CD4-positive, alpha-beta T cell treated with Interleukin-6 at 100 ng/mL for 8 hours (primary cell): ENCODE measurements around the gene HAUS2.
"Not testable (repeated sequence)": the region's sequence is repeated elsewhere in the genome, so short reads cannot be mapped to it uniquely, and the experiment has no call there.

ENCODE experiments used
- DNase-seq: peaks from one replicate; pipeline ENCODE4 v3.0.0-alpha.2; 2020; ENCODE audit warnings: mixed read lengths, low spot score

Gene HAUS2

DNA sequence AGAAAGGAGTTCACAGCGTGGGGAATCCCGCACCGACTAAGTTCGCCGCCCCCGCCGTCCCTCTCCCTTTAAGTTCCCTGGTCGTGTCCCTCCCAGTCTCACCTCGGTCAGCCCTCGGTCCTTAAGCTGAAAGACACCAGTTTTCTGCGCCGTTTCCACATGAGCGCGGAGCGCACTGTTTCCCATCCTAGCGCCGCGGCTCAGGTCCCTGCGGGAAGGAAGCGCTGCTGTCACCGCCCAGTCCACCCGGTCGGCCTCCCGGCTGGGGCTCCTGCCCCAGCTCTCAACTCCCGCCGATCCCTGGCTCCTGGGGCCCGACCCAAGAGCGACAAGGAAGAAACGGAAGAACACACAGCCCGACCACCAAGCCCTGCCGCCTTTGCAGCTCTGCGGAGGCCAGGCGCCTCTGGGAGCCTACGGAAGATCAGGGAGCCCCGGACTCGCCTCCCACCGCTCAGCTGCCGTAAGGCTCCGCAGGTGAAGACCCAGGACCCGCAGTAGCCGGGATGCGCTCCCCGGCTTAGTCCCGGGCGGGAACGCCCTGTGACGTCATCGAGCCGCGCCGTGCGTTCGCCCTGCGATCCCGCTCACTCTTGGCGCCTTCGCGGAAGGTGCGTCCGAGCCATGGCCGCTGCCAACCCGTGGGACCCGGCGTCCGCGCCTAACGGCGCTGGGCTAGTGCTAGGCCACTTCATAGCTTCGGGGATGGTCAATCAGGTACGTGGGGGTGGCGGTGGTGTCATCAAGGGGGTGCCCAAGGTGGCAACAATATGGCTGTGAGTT is at the start of gene HAUS2, which contains the start of gene LRRC57:
Gene HAUS2, plus strand, starts transcription at position 590 of the 783 bp plus-strand sequence. Its CDS starts 35 bp downstream, at position 625.
Gene LRRC57, minus strand, starts transcription at position 545 of the 783 bp plus-strand sequence. Its CDS starts 359 bp downstream, at position 186.
- DNase-seq, result peak; percentile 81

DNA sequence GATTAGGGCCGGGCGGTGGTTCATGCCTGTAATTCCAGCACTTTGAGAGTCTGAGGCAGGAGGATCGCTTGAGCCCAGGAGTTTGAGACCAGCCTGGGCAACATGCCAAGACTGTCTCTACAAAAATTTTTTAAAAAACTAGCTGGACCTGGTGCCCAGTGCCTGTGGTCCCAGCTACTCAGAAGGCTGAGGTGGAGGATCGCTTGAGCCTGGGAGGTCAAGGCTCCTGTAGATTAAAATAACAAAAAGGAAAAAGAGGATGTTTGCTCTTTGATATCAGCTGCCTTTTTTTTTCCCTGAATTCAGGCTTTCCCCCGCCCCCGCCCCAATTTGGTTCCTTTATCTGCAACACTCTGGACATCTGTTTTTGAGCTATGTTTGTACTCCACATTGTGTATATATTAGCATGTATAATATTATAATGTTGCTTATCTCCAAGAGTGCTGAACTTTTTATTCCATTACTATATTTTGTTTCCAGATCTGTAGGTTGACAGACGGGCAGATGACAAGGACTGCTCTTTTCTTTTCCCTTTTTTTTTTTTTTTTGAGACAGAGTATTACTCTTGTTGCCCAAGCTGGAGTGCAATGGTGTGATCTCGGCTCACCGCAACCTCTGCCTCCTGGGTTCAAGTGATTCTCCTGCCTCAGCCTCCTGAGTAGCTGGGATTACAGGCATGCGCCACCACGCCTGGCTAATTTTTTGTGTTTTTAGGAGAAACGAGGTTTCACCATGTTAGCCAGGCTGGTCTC is 48.6 kb upstream of the HAUS2 start:
- no peak for DNase-seq

DNA sequence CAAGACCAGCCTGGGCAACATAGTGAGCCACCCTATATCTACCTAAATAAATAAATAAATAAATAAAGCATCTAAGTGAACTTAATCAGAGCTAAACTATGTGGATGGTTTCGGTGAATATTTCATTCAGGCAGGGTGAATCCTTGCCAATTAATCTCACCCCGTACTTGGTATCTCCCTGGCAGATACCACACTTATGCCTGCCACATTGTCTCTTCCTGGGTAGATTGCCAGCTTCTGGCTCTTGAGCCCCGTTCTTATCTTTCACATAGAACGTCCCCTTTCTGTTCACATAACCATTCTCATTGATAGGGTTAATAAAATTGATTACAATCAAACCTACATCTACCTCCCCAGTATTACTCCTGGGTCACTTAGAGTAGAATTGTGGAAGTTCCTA is 46.2 kb upstream of the HAUS2 start:
- DNase-seq, result no peak

DNA sequence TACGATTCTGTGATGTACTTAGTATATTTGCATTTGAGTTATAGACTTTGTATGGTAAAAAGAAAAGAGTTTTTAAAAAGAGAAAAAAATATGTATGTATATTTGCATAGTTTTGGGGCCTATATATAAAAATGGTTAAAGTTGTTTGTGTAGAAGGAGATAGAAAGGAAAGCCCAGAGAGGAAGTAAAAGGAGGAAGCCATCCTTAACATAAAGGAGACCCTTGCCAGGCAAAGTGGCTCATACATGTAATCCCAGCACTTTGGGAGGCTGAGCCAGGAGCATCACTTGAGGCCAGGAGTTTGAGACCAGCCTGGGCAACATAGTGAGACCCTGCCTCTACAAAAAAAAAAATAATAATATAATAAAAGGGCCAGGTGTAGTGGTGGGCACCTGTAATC is 44.8 kb upstream of the HAUS2 start:
- no peak for DNase-seq

DNA sequence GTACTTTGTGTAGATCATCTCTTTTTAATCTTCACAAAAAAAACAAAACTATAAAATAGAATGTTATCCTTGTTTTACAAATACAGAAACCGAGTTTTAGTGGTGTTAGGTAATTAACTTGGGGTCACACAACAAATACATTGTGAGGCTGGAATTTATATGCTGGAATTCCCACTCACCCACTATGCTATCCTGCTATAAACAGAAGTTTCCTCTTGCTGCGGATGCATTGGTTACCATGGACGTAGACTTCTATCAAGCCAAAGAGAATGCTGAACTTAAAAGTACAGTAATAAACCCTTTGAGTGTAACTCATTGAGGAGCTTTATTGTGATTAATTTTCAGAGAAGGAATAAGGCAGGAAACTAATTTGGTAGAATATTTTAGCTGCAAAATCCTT is 44.0 kb upstream of the HAUS2 start:
- DNase-seq, result no peak

DNA sequence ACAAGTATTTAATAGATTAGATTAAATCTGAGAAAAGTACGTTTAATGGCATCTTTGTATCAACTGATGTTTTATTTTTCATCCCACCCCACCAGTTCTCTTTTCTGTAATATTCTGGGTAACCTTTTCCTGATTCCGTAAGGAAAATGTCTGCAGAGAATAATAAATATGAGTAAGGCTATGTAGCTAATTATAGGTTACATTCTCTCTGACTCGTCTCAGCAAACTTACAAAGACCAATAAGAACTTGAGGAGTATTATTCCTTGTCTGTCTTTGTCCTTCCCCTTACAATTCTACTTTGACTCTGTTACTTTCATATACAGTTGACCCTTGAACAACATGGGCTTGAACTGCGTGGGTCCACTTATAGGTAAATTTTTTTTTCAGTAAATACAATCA is 41.1 kb upstream of the HAUS2 start:
- no peak for DNase-seq

DNA sequence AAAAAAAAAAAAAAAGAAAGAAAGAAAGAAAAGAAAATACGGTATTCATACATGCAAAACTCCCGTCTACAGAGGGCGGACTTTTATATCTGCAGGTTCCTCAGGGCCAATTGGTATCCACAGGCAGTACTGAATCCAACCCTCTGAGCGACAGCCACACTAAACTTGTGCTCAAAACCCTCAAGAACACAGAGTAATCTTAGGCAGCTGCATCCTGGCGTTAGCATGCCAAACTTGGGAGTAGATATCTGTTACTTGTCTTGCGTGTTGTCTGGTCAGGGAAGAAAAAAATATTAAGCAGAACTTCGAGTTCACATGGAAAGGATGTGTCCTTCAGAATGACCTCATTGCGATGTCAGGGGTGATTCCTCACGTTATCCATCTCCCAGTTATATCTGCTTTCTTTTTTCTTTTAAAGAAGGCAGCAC is 40.4 kb upstream of the HAUS2 start:
- no peak for DNase-seq

DNA sequence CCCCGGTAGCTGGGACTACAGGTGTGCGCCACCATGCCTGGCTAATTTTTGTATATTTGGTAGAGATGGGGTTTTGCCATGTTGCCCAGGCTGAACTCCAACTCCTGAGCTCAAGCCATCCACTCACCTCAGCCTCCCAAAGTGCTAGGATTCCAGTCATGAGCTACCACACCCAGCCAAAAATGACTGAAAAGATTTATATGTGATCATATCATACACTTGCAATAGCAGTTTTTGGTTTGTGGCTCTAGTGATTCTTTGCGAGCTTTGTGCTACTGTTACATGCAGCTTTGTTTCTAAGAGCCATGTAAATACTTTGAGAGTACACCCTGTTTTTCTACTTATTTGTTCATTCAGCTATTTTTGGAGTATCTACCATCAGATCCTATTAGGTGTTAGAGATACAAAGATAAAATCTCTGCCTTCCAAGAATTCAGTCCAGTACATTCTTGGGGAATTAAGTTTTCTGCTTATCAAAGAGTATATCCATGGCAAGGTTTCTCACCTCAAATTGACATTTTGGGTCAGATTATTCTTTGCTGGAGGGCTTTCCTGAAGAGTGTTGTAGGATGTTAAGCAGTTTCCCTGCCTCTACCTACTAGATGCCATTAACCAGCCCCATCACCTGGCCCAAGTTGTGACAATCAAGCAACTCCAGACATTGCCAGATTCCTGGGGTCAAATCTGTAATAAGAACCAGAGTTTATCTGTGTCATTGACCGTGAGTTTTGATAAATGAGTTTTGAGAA is 38.2 kb upstream of the HAUS2 start:
- no peak for DNase-seq

DNA sequence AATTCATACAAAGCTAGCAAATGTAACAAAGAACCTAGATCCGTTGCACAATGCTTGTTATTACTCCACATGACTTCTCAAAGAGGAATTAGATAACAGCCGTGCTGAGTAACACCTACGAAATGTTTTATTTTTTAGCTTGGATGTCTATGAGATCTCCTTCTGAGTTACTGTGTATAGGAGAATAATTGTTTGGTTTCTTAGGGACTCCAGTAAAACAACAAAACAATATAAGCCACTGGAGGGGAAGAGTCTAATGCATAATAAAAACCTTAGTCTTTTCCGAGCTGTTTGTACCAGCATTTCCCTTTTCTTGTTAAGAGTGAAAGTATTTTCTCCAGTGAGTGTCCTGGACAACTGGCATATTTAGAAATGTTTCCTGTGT is 37.6 kb upstream of the HAUS2 start:
- no peak for DNase-seq

DNA sequence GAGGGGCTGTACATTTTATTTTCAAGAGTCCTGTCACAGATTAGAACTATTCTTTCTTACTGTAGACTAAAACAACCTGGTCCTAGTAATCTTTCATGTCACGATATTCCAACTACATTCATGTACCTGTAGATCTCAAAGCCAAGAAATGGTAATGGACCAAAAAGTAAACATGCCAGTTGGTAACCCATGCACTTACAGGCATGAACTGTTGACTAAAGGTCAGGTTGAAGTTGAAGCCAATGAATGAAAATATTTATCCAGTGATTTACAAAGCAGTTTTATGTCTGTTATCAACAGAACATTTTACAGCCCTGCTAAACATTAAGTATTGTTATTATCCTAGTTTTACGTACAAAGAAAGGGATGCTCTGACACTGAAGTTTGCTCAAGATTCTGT is 25.3 kb upstream of the HAUS2 start:
- no peak for DNase-seq

DNA sequence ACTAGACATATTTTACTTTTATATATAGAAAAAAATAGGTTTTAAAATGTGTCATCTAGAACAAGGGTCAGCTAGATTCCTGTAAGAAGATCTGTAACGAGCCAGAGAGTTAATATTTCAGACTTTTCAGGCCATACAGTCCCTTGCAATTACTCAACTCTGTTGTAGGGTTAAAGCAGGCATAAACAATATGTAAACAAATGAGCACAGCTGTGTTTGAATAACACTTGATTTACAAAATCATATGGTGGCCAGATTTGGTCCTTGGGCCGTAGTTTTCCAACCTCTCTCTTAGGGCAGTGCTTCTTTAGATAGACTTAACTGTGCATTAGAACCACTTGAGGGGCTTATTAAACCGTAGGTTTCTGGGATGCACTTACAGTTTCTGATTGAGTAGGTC is 19.7 kb upstream of the HAUS2 start:
- no peak for DNase-seq

DNA sequence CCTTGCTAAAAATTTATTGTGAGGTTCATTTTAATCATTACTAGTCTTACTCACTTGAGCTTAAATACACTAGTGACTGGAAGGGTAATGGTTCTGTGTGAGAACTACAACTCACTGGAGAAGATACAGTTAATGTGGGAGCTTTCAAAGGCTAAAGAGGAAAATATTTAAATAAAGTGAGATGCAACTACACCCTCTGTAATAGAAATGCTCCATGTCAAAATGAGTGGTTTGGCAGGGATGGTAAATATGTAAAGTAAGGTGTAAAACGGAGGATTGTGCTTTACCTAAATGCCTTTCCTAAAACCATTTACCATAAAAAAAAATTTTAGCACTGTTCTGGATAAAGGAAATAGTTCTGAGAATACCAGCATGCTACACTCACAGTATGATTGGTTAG is 15.4 kb upstream of the HAUS2 start:
- DNase-seq, result no peak

DNA sequence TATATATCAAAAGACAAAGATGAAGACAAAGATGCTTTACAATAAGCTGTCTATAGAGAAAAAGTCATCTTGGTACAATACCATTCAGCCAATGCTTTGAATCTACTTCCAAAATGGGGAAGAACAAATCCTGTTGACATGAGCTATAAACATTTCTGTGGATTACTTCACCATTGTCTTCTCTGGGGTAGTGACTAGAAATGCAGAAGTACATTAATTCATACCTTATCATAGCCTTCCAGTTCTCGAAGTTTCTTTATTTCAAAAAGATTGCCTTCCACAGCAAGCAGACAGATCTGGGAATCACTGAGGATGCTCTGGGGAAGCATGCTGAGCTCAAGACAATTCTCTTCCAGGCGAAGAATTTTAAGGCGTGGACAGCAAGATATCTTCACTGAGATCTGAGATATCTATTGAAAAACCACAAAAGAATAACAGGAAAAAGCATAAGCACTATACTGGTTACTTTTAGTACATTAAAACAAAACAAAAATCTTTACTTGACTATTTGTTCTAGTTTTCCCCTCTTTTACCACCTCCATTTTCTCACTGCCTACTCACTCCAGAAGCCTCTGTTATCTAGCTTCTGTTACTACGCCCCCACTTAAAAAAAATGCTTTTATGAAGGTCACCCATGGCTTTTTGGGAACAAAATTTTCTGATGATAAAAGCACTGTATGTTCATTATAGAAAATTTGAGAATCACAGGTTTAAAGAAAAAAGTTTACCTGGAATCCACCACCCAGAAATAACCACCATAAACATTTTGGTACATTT is 3.6 kb upstream of the HAUS2 start:
- DNase-seq, result no peak

DNA sequence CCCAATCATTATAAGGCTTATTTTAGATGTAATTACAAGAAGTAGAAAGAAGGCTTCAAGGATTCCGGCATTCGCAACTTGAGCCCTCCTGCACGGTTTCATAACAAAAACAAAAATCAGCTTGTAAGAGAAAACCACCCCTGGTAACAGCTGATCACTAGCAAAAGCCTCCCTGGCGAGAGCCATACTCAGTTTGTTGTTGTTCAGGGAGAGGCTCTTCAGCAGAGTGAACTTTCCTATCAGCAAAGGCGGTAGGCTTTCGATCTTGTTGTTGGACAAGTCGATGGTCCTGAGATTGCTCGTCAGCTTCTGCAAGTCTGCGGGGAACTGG is 755 bp upstream of the HAUS2 start:
- no peak for DNase-seq

DNA sequence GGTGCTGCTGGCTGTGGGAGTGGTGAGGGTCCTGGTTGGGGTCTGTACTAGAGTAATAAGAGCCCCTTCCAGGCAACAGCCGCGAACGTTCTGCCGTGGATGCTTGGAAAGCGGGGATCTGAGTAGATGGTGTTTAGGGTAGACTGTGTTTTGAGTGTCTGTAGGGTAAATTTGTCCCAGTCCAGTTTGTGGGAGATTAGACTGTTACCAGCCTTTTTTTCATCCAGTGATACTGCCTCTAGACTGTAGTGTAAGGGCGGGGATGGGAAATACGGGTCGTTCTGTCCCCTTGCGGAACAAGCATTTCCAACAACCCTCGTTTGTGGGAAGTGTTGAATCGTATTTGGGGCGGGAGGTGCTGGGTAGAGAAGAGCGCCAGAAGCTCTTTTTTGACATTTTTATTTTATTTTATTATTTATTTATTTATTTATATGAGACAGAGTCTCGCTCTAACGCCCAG is 424 bp downstream of the HAUS2 start:
- peak; percentile 6 for DNase-seq

DNA sequence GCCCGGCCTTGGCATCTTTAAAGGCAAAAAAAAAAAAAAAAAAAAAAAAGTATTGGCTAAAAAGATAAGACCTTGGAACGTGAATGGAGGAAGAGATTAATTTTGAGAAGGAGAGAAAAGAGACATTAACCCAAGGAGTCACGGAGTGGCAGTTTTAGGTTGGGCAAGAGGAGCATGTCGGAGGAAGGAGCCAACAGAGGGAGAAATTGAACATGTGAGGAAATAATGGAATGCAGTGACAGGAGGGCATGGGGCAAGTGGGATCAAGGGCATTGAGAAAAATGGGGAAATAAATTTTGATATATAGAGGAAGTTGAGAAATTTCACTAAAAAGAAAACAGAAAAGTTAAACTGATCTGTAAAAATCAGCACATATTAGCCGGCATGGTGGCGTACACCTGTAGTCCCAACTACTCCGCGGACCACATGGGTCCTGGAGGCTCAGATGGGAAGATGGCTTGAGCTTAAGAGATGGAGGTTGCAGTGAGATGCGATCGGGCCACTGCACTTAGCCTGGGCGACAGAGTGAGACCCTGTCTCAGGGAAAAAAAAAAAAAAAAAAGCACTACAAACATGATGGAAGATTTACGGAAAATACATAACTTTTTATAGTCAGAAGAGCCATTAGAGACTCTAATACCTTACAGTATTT is 1.2 kb downstream of the HAUS2 start:
- no peak for DNase-seq

DNA sequence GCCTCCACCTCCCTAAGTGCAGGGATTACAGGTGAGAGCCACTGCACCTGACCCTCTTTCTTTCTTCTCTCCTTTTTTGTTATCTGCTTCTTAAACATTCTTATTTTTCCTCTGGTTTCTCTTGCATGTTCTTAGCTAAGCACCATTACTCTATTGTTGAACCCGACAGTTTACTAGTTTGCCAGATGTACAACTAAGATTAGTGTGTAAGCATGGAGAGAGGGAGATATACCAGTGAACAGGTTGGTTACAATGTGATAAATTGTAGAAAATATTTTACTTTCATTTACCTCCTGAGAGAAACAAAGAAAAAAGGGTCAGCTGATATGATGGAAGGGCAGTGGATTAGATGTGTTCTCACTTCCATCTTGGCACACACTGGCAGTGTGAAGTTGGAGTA is 4.9 kb downstream of the HAUS2 start:
- no peak for DNase-seq

DNA sequence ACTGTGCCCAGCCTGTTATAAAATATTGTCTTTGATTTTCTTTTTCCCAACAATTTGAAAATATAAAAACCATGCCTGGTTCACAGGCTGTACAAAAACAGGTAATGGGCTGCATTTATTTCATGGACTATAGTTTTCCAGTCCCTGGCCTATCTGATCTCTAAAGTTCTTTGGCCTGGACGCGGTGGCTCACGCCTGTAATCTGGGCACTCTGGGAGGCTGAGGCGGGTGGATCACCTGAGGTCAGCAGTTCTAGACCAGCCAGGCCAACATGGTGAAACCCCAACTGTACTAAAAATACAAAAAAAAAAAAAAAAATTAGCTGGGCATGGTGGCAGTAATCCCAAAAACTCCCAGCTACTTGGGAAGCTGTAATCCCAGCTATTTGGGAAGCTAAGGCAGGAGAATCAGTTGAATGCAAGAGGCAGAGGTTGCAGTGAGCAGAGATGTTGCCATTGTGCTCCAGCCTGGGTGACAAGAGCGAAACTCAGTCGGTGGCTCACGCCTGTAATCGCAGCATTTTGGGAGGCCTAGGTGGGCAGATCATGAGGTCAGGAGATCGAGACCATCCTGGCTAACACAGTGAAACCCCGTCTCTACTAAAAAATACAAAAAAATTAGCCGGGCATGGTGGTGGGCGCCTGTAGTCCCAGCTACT is 8.0 kb downstream of the HAUS2 start:
- not testable (repeated sequence) for DNase-seq

DNA sequence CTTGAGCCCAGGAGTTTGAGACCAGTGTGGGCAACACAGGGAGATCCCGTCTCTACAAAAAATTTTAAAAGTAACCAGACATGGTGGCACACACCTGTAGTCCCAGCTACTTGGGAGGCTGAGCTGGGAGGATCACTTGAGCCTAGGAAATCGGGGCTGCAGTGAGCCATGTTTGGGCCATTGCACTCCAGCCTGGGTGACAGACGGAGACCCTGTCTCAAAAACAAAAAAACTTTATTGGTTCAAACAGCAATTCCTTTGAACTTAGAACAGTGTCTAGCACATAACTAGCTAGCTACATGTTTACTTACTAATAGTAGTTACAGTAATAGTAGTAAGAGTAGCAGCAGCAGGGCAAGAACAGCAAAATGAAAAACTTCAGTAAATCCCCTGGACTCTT is 10.1 kb downstream of the HAUS2 start:
- DNase-seq, result no peak

DNA sequence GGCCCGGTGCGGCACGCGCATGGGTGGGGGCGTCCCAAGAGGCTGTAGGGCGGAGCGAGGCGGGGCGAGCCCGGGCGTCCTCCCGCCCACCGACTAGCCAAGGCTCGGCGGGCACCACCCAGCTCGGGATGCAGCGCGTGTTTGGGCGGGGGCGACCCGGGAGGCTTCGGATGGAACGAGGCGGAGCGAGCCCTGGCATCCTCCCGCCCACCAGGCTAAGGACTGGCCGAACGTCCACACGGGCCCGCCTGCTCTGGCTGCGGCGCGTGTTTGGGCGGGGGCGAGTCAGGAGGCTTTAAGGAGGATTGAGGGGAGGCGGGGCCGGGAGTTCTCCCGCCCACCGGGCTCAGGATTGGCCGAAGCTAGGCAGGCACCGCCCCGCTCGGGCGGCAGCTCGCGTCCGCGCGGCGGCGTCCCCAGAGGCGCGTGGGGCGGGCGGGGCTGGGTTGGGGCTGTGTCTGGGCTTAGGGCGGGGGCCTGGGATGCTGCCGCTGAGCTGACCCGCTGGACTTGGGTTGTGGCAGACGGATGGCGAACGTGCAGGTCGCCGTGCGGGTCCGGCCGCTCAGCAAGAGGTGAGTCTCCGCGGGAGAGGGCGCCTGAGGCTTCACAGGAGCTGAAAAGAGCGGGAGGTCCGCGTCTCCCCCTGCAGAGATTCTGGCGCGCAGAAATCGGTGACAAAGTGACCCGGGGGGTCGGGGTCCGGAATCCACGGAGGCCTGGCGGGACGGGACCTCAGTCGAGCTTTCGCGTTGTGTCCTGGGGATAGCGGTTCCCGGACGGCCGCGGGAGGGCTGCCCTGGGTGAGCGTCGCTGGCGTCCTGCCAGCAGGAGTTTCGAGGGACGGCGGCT is 26.8 kb downstream of the HAUS2 start, which contains the start of gene STARD9:
Gene STARD9, plus strand, starts transcription at position 419 of the 852 bp plus-strand sequence. Its CDS starts 110 bp downstream, at position 529.
- peak; percentile 94 for DNase-seq
